ENCODE measurements around the gene FGD4. TPM values are rescaled to one million over a fixed set of nuclear protein-coding genes. Genes with fewer than 3 reads are reported as not detected.

Gene FGD4
- total and polyA plus RNA-seq, 2 donors (not counting 3 experiments of a cell fraction or from before 2014, with no cell fraction given) = 6.6 to 44.7 TPM

GRCh38 chr12:32692358-32692757, 293.0 kb downstream of the FGD4 start:
- TF ChIP-seq JUN (IDR thresholded peaks at IDR 0.05; ENCODE audit: borderline replicate concordance, insufficient read depth, insufficient read length, low read depth) = no peak
- no peak for TF ChIP-seq GATA2 (IDR thresholded peaks at IDR 0.05; ENCODE audit: insufficient read depth, insufficient read length, low read depth, low read length)
- DNase-seq (ENCODE audit: low read depth, low spot score) (no peak), FAIRE-seq (no peak)
- Histone ChIP-seq H3K4me1 (ENCODE audit: control insufficient read depth, extremely low read depth, insufficient read depth, low read length) (no peaks in the 10 kb centered on the region), H4K20me1 (replicated peaks; ENCODE audit: control insufficient read depth, extremely low read depth, insufficient read depth, low read length) (peaks cover 6% of the 10 kb centered on the region), H3K36me3 (ENCODE audit: control insufficient read depth in 2 of 2, extremely low read depth in 1 of 2, insufficient read depth in 2 of 2, low read length in 2 of 2) (peaks cover under 1 to 2% of the 10 kb centered on the region in 2 experiments), H2AFZ (ENCODE audit: low read depth, low read length) (no peak overlapping the region), H3K4me3 (replicated peaks in 1 of 3; ENCODE audit: insufficient read depth in 1 of 3, low read depth in 1 of 3, low read length in 3 of 3) (no peak overlapping the region), H3K4me2 (ENCODE audit: insufficient read depth, low read length) (no peak overlapping the region), H3K27me3 (ENCODE audit: control insufficient read depth in 2 of 2, insufficient read depth in 2 of 2, low read length in 2 of 2) (no peaks in the 10 kb centered on the region), H3K9me1 (replicated peaks; ENCODE audit: control insufficient read depth, extremely low read depth, insufficient read depth, low read length) (no peaks in the 10 kb centered on the region), H3K9ac (replicated peaks; ENCODE audit: extremely low read depth, insufficient read depth, low read length) (no peak overlapping the region), H3K79me2 (ENCODE audit: control insufficient read depth, insufficient read depth, low read length) (peaks cover 95% of the 10 kb centered on the region), H3K27ac (ENCODE audit: insufficient read depth, low read depth, low read length) (no peak overlapping the region), H3K9me3 (replicated peaks; ENCODE audit: control insufficient read depth, insufficient read depth, low read length) (no peaks in the 10 kb centered on the region)
- dilution Hi-C loops (cut with MboI; ENCODE audit: extremely low pct_ligation_motif_present, low sequenced_read_pairs) (no loop called here), intact Hi-C loops (cut with micrococcal nuclease) (no loop called here)
- BruUV-seq (replicated peaks) = no TSS peak
- CTCF ChIA-PET = no interaction called here
- POLR2A ChIA-PET = no interaction called here

- intact Hi-C loops (cut with micrococcal nuclease) (no loop called here), dilution Hi-C loops (cut with MboI; ENCODE audit: extremely low pct_ligation_motif_present, low sequenced_read_pairs) (no loop called here)
- Histone ChIP-seq H3K4me2 (ENCODE audit: insufficient read depth, low read length) (no peak overlapping the region), H3K79me2 (ENCODE audit: control insufficient read depth, insufficient read depth, low read length) (peaks cover 93% of the 10 kb centered on the region), H3K9me1 (replicated peaks; ENCODE audit: control insufficient read depth, extremely low read depth, insufficient read depth, low read length) (no peaks in the 10 kb centered on the region), H3K36me3 (ENCODE audit: control insufficient read depth in 2 of 2, extremely low read depth in 1 of 2, insufficient read depth in 2 of 2, low read length in 2 of 2) (peaks cover 0 to 2% of the 10 kb centered on the region in 2 experiments), H3K27ac (ENCODE audit: insufficient read depth, low read depth, low read length) (no peak overlapping the region), H3K9me3 (replicated peaks; ENCODE audit: control insufficient read depth, insufficient read depth, low read length) (no peaks in the 10 kb centered on the region), H4K20me1 (replicated peaks; ENCODE audit: control insufficient read depth, extremely low read depth, insufficient read depth, low read length) (peaks cover 6% of the 10 kb centered on the region), H3K4me1 (ENCODE audit: control insufficient read depth, extremely low read depth, insufficient read depth, low read length) (no peaks in the 10 kb centered on the region), H3K4me3 (replicated peaks in 1 of 3; ENCODE audit: insufficient read depth in 1 of 3, low read depth in 1 of 3, low read length in 3 of 3) (no peak overlapping the region), H3K9ac (replicated peaks; ENCODE audit: extremely low read depth, insufficient read depth, low read length) (no peak overlapping the region), H3K27me3 (ENCODE audit: control insufficient read depth in 2 of 2, insufficient read depth in 2 of 2, low read length in 2 of 2) (no peaks in the 10 kb centered on the region), H2AFZ (ENCODE audit: low read depth, low read length) (no peak overlapping the region)
- POLR2A ChIA-PET = interaction anchor here (0.6 kb wide), 1 partner anchor 262 kb away, joined by 3 read pairs; no protein-coding TSS in a partner anchor
- CTCF ChIA-PET = no interaction called here
- DNase-seq (ENCODE audit: low read depth, low spot score) (no peak), FAIRE-seq (no peak)
- TF ChIP-seq JUN (IDR thresholded peaks at IDR 0.05; ENCODE audit: borderline replicate concordance, insufficient read depth, insufficient read length, low read depth) (no peak), CTCF (IDR thresholded peaks at IDR 0.05; ENCODE audit: extremely low read depth in 1 of 2, insufficient read depth in 1 of 2, low read depth in 1 of 2, low read length in 2 of 2) (no peak)
- no TSS peak for BruUV-seq (replicated peaks)
Measured at GRCh38 chr12:32693036-32693435, 293.7 kb downstream of the FGD4 start.

Small RNA genes within 50 kb of the gene (small RNA-seq; reads per million reads assigned to genes)
- gene RF00019 (ENCODE audit: insufficient read depth, insufficient read length, low read depth, low replicate concordance) = not detected
- not detected for gene RNU6-494P (ENCODE audit: insufficient read depth, insufficient read length, low read depth, low replicate concordance)

Data from endothelial cell of umbilical vein (primary cell).